Measurements from ENCODE around the gene SLC6A18. TPM values are rescaled to one million over a fixed set of nuclear protein-coding genes. Genes with fewer than 3 reads are reported as not detected.

SLC6A18 gene
- total and polyA plus RNA-seq, 9 of the 15 experiments (the other 6 are each of a cell fraction or from before 2014, with no cell fraction given): not detected

DNA sequence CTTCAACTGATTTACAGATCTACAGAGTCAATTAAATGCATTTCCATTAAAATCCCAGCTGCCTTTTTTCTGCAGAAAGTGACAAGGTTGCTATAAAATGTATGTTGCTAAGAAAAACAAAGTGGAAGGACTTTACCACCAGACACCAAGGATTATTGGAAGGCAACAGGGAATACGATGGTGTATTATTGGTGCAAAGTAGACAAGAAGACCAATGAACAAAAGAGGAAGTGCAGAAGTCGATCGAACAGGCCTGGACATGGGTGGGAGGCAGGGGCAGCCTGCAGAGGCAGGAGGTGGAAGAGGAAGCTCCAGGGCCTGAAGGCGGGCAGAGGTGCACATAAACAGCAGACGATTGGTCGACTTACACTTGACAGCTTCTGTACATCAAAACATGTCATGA is 34.3 kb upstream of the SLC6A18 start (continued):
- TF ChIP-seq, protein P1, sequence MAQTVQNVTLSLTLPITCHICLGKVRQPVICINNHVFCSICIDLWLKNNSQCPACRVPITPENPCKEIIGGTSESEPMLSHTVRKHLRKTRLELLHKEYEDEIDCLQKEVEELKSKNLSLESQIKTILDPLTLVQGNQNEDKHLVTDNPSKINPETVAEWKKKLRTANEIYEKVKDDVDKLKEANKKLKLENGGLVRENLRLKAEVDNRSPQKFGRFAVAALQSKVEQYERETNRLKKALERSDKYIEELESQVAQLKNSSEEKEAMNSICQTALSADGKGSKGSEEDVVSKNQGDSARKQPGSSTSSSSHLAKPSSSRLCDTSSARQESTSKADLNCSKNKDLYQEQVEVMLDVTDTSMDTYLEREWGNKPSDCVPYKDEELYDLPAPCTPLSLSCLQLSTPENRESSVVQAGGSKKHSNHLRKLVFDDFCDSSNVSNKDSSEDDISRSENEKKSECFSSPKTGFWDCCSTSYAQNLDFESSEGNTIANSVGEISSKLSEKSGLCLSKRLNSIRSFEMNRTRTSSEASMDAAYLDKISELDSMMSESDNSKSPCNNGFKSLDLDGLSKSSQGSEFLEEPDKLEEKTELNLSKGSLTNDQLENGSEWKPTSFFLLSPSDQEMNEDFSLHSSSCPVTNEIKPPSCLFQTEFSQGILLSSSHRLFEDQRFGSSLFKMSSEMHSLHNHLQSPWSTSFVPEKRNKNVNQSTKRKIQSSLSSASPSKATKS (CRISPR knock-in tag; IDR thresholded peaks at IDR 0.05): no peak
- TF ChIP-seq TEAD2 (tag; IDR thresholded peaks at IDR 0.05) (no peak), TAF7 (tag; IDR thresholded peaks at IDR 0.05) (no peak), ZBTB7A (IDR thresholded peaks at IDR 0.05; ENCODE audit: borderline replicate concordance, control insufficient read depth, low read depth, low read length) (peak; percentile 46; the same call in 1 of the 2 replicates), RUNX1 (IDR thresholded peaks at IDR 0.05; ENCODE audit: low read depth) (no peak), ATF7 (IDR thresholded peaks at IDR 0.05) (no peak), LCOR (CRISPR knock-in tag; IDR thresholded peaks at IDR 0.05) (no peak), L3MBTL2 (IDR thresholded peaks at IDR 0.05) (peak; percentile 55)
- TF ChIP-seq, protein P2, sequence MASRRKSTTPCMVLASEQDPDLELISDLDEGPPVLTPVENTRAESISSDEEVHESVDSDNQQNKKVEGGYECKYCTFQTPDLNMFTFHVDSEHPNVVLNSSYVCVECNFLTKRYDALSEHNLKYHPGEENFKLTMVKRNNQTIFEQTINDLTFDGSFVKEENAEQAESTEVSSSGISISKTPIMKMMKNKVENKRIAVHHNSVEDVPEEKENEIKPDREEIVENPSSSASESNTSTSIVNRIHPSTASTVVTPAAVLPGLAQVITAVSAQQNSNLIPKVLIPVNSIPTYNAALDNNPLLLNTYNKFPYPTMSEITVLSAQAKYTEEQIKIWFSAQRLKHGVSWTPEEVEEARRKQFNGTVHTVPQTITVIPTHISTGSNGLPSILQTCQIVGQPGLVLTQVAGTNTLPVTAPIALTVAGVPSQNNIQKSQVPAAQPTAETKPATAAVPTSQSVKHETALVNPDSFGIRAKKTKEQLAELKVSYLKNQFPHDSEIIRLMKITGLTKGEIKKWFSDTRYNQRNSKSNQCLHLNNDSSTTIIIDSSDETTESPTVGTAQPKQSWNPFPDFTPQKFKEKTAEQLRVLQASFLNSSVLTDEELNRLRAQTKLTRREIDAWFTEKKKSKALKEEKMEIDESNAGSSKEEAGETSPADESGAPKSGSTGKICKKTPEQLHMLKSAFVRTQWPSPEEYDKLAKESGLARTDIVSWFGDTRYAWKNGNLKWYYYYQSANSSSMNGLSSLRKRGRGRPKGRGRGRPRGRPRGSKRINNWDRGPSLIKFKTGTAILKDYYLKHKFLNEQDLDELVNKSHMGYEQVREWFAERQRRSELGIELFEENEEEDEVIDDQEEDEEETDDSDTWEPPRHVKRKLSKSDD (conservative IDR thresholded peaks at IDR 0.05; ENCODE audit: low read length): no peak
- TF ChIP-seq, protein P3, sequence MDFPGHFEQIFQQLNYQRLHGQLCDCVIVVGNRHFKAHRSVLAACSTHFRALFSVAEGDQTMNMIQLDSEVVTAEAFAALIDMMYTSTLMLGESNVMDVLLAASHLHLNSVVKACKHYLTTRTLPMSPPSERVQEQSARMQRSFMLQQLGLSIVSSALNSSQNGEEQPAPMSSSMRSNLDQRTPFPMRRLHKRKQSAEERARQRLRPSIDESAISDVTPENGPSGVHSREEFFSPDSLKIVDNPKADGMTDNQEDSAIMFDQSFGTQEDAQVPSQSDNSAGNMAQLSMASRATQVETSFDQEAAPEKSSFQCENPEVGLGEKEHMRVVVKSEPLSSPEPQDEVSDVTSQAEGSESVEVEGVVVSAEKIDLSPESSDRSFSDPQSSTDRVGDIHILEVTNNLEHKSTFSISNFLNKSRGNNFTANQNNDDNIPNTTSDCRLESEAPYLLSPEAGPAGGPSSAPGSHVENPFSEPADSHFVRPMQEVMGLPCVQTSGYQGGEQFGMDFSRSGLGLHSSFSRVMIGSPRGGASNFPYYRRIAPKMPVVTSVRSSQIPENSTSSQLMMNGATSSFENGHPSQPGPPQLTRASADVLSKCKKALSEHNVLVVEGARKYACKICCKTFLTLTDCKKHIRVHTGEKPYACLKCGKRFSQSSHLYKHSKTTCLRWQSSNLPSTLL (IDR thresholded peaks at IDR 0.05): no peak
- TF ChIP-seq, protein P4, sequence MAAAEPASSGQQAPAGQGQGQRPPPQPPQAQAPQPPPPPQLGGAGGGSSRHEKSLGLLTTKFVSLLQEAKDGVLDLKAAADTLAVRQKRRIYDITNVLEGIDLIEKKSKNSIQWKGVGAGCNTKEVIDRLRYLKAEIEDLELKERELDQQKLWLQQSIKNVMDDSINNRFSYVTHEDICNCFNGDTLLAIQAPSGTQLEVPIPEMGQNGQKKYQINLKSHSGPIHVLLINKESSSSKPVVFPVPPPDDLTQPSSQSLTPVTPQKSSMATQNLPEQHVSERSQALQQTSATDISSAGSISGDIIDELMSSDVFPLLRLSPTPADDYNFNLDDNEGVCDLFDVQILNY (CRISPR knock-in tag; IDR thresholded peaks at IDR 0.05): no peak

Data from K562 (cell line).